Left renal pelvis (tissue), 4 donors: ENCODE results near the gene DOCK2. TPM values are rescaled to one million over a fixed set of nuclear protein-coding genes. Genes with fewer than 3 reads are reported as not detected.
"Not testable (repeated sequence)": the region's sequence is repeated elsewhere in the genome, so short reads cannot be mapped to it uniquely, and the experiment has no call there.

Experiments
- DNase-seq, 4 donors: peaks; one replicate each; pipeline ENCODE4 v3.0.0-alpha.2; 2013; ENCODE audit warnings: low read depth in 4 of 4, low spot score in 3 of 4
- polyA plus RNA-seq, 4 donors: library from polyadenylated mRNA; unstranded; fragments of 120-200 nt; gene quantifications; one replicate each; pipeline ENCODE4 v1.2.1, GENCODE V29; 2013; ENCODE audit not compliant: insufficient read length in 4 of 4

The DOCK2 gene
- polyA plus RNA-seq, 4 donors, result 2.7 to 5.8 (median 3.0) TPM

DNA sequence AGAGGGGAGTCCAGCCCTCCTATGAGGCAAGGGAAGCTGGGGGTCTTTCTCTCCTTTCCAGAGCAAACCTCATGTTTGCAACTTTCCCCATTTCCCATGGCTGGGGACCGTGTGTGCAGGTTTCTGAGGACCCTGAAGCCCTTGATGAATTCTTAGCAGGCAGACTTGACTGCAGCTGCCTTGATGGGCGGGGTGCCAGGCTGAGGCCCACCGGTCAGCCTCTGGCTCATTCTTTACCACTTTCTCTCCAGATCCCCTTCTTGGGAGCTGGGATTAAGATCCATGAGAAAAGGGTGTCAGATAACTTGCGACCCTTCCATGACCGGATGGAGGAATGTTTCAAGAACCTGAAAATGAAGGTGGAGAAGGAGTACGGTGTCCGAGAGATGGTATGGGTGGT lies 438.6 kb downstream of the DOCK2 start:
- DNase-seq, result no peak

GRCh38 chr5:170076211-170076610 lies 439.1 kb downstream of the DOCK2 start:
- DNase-seq, result no peak

DNA sequence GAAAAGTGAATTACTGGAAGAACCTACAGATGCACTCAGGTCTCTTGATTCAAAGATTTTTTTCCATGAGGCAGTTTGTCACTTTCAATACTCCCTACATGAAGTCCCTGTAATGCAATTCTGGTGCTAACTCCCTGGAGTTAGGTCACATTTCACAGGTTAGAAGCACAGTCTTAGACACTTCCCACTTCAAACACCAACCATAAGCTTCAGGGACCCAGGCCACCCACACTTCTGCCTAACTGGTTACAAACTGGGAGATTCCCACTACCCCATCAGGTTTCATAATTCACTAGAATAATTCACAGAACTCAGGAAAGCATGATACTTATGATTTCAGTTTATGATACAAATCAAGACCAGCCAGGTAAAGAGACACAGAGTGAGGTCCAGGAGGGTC lies 439.7 kb downstream of the DOCK2 start:
- no peak for DNase-seq

DNA sequence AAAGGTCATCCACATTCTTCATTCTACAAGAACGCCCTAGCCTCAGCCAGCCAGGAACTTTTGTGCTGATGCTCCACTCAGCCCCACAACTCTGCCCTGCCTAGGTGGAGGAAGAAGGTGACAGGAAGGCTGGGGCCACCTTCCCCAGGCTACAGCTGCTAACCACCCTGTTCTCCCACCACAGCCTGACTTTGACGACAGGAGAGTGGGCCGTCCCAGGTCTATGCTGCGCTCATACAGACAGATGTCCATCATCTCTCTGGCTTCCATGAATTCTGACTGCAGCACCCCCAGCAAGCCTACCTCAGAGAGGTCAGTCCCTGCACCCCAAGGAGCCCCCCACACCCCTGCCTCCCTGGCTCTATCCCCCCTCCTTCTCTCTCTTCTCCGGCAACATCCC lies 440.5 kb downstream of the DOCK2 start:
- no peak for DNase-seq

- DNase-seq, result no peak
Observed at GRCh38 chr5:170078458-170078857, 441.4 kb downstream of the DOCK2 start.

DNA sequence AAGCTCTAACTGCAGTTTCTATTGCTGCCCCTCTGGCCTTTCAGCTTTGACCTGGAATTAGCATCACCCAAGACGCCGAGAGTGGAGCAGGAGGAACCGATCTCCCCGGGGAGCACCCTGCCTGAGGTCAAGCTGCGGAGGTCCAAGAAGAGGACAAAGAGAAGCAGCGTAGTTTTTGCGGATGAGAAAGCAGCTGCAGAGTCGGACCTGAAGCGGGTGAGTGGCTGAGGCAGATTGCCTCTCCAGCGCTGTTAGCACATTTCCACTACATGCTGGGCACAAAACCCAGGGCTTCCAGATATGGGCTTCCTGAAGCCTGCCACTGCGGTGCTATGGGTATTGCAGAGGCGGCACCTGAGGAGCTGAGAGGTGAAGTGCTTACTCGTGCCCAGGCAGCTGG lies 441.9 kb downstream of the DOCK2 start:
- no peak for DNase-seq

DNA sequence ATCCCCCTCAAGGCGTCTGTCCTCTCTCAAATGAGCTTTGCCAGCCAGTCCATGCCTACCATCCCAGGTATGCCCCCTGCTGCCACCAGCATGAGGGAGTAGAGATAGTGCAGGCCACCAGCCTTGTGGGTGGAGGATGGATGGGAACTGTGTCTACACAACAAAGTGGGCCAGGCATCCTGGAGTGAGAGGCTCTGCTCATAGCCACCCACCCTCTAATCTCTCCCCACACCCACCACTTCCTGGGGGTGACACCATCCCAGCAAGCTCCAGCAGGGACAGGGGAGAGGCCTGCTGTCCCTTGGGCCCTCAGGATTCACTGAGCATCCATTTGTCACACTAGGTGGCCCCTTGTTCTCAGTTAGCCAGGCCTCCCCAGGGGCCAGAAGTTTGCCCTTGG lies 443.1 kb downstream of the DOCK2 start:
- DNase-seq, result no peak

DNA sequence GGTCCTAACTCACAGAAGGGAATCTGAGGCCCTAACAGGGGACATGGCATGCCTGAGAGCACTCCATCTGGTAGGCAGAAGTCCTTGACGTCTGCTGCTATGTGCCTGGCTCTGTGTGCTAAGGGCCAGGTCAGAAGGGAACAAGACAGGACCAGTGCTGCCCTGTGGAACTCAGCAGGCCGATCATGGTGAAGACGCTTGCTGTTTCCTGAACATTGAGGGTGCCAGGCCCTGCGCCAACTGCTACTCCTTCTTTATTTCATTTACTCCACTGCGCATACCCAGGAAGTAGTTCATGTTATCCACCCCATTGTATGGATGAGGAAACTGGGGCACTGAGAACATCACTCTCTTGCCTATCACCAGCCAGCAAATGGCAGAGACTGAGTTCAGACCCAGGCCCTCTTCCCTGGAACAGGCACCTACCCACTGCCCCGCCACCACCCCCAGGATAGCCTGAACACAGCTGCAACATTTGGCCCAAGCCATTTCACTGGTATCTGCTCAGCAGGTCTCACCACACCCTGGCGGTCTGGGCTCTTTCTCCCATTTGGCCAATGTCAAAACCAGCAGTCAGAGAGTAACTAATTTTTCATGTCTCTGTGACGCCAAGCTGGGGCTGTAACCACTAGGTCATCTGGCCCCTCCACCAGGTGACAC lies 443.8 kb downstream of the DOCK2 start:
- no peak for DNase-seq

DNA sequence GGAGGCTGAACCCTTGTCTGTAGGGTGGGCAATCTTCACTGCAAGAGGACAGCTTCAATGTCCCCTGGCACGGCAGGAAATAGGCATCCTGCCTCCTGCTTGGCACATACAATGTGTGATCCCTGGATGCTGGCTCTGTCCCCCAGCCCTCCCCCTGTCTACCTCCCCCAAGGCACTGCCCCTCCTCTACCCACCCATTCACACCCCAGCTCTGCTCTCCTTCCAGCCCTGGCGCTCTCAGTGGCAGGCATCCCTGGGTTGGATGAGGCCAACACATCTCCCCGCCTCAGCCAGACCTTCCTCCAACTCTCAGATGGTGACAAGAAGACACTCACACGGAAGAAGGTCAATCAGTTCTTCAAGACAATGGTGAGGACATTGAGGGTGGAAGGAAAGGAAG lies 444.5 kb downstream of the DOCK2 start:
- no peak for DNase-seq

DNA sequence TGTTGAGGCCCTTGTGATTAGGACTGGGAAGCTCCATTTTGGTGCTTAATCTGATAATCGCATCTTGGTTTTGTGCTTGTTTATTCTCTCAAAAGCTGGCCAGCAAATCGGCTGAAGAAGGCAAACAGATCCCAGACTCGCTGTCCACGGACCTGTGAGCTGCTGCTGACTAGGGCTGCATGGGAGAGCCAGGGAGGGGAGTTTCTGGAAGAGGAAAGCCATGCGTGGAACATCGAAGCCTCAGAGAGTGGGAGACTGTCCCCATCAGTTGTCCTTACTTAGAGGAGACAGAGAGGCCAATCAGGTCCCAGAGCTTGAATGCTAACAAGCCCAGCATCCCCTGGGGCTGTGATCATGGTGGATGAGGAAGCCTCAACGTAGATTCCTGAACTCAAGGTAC lies 445.6 kb downstream of the DOCK2 start:
- no peak for DNase-seq

GRCh38 chr5:170087168-170087817 lies 450.2 kb downstream of the DOCK2 start:
- no peak for DNase-seq

DNA sequence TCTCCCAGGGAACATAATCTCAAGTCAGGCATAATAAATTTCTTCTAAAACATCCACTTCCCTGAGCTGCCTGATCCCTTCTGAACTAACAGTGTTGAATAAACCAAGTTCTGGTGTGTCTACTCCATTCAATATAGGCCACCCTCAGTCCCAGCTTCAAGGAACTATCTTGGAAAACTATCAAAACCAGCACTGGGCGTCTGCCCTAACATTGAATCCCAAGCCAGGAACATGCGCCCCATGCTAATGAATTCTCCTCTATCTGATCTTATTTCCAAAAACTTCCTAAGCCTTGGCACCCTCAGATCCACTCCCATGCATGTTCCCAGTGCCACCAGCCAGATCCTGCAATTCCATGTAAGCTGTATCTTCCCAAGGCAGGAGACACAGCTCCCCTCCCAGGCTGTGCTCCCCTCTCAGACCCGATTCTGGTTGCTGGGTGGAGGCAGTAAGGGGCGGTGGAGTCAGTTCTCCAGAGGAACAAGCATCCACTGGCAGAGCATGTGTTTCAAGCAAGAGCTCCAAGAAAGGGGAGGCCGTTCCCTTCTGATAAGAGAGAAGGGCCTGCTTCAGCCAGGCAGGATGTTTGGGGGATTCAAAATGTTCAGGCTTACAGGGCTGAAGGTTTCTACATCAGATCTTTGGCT lies 455.5 kb downstream of the DOCK2 start:
- DNase-seq, result no peak

- not testable (repeated sequence) for DNase-seq
Observed at GRCh38 chr5:170094329-170094728, 457.3 kb downstream of the DOCK2 start.

- no peak for DNase-seq
Observed at GRCh38 chr5:170095646-170096045, 458.6 kb downstream of the DOCK2 start.

- no peak for DNase-seq
Observed at GRCh38 chr5:170097934-170098333, 460.9 kb downstream of the DOCK2 start.

DNA sequence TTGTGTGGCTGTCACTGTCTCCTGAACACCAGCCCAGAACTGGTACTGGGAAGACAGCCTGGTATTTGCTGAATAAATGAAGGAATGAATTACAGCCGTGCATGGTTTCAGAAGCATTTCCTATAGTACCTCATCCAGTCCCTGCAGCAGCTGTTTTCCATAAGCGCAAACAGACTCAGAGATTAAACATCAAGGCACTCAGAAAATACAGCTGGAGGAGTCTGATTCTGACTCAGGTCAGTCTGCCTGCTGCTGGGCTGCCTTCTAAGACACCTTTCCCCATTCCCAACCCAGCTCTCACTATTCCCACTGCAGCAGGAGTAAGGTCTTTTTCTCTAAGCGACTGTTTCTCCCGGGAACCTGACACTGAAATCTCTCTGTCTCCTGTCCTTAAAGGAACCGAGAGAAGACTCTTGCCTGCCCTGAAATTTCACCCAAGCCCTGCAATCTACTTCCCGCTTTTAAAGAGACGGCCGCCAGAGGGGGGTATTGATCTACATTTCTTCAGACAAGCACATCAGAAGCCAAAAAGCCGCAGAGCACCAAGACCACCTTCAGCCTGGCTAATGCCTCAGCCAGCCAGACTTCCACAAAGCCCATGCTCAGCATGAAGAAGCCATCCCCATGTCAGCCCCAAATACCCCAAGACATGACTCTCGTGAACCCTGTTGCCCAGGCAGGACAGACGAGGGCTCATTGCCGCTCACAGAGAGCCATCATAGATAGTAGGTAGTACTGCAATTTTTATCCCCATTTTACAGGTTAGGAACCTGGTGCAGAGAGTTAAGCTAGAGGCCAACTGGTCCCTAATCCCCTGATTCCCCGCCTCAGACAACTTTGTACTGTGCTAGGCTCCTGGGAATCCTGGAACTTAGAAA lies 463.2 kb downstream of the DOCK2 start:
- DNase-seq, result peak; percentile 70 to 84 (median 78)

GRCh38 chr5:170103447-170103846 lies 466.4 kb downstream of the DOCK2 start:
- no peak for DNase-seq

GRCh38 chr5:170104299-170104698 lies 467.2 kb downstream of the DOCK2 start:
- DNase-seq, result no peak

DNA sequence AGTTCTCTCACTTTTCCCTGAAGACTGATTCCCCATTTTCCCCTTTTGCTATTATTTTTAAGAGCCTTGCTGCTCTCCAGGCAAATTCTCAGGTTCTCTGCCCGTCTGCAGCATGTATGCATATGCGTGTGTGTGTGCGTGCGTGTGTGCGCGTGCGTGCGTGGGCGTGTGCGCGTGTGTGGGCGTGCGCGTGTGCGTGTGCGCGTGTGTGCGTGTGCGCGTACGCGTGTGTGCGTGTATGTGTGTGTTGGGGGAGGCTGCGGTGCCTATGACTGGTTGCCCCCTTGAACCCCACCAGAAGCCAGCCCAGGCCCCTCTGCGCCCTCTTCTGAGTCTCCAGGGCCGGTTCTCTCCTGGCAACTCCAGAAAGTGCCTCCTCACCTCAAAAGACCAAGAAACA lies 467.6 kb downstream of the DOCK2 start:
- no peak for DNase-seq

DNA sequence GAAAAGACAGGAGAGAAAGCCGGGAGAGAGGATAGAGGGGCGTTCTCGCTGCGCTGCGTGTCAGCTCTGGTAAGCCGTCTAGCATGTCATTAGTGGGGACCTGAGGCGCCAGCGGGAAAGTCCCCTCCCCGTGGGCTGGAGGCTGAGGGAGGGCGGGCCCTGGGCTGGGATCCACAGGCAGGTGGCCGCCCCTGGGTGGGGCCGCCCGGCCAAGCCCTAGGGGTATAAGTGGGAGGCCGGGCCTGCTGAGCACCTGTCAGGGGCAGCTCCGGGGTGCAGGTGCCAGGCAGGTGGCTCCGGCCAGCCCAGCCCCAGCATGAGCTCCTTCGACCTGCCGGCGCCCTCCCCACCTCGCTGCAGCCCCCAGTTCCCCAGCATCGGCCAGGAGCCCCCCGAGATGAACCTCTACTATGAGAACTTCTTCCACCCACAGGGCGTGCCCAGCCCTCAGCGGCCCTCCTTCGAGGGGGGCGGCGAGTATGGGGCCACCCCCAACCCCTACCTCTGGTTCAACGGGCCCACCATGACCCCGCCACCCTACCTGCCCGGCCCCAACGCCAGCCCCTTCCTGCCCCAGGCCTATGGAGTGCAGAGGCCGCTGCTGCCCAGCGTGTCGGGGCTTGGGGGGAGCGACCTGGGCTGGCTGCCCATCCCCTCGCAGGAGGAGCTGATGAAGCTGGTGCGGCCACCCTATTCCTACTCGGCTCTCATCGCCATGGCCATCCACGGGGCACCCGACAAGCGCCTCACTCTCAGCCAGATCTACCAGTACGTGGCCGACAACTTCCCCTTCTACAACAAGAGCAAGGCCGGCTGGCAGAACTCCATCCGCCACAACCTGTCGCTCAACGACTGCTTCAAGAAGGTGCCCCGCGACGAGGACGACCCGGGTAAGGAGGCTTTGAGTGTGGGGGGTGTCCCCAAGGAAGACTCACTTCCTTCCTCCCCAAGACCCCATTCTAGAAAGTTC lies 468.9 kb downstream of the DOCK2 start, which contains the start of gene FOXI1:
FOXI1 (plus strand) TSS at position 256 of the 970 bp plus-strand sequence; CDS start at position 317, 61 bp downstream.
- DNase-seq, result no peak
